HG03575 (cell line): ENCODE data around the gene MIGA2.
"Not testable (repeated sequence)": the region's sequence is repeated elsewhere in the genome, so short reads cannot be mapped to it uniquely, and the experiment has no call there.

Experiments used
- ATAC-seq: cut with Tn5 transposase; IDR thresholded peaks from one replicate; pipeline ENCODE4 v1.9.1; 2021; ENCODE audit not compliant: unreplicated experiment, insufficient number of reproducible peaks, low FRiP score; ENCODE audit errors: extremely low read depth

The MIGA2 gene

DNA sequence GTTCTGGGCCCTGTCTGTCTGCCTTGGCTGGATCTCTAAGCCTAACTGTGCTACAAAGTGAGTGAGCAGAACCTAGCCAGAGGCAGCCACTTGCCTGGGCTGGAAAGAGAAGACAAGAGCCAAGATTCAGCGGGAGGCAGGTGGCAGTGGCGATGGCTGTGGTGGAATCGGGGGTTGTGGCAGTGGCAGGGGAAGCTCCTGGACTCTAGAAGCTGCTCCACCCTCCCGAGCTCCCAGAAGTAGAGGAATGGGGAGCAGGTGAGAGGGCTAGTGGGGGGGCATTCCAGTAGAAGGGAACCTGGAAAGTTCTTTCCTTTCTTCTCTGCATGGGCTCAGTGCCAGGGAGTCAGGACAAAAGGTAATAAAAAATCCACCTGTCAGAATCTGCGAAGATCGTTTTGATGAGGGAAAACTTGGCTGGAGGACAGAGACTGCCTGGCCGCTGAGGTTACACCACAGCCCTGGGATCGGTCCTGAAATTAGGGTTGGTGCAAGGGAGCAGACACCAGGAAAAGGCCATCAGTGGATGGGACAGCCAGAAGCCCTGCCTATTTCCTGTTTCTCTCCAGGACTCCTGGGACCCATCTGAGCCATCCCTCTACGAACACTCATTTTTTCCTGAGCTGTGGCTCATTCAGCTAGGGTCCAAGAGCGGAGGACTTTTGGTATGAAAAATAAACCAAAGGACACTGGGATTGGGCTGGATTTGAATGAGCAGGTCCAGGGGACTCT, 72.5 kb downstream of the MIGA2 start:
- ATAC-seq = no peak

DNA sequence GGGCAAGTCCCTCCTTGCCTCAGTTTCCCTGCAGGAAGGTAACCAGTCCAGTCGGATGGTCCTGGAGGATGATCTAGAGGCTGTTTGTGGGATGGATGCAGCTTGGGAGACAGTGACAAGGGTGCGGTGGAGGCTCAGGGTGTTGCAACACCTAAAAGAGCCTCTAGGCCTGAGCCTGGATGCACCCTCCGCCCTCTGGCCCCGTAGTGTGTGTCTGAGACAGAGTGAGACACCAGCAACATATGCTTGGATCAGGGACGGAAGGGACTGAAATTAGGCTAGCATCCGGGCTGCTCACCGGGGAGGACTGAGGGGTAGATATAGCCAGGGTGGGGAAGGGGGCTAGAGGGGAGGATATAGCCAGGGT, 73.1 kb downstream of the MIGA2 start:
- no peak for ATAC-seq

DNA sequence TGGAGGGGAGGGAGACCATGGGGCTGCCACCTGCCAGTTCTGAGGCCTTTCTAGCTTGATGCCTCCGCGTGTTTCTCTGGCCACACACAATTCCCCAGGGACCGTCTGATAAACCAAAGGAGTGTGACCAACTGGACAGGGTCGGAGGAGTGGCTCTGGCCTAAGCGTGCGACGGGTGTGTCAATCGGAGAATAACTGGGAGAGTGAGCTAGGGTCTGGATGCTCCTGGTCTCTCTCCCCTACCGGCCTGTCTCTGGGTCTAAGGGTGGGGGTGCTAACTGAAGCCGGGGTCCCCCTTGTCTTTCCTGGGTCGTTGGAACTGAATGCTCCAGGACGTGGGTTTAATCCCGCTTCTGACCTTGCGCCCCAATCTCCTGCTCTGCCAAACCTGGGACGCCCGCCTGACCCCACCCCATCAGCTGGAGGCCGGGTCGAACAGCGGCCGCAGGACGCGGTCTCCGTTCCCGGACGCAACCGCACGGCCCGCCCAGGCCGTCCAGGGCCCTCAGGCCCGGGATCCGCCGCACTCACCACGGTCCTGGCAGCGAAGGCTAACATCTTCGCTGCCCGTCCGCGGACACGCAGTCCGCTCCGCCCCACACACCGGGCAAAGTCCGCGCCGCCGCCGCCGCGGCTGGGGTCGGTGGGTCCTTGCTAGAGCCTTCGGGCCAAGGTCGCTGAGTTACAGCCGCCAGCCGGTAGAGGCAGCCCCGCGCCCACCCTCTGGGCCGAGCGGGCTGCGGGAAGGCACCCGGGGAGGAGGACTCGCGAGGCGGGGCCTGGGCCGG, 73.7 kb downstream of the MIGA2 start:
- ATAC-seq = no peak

DNA sequence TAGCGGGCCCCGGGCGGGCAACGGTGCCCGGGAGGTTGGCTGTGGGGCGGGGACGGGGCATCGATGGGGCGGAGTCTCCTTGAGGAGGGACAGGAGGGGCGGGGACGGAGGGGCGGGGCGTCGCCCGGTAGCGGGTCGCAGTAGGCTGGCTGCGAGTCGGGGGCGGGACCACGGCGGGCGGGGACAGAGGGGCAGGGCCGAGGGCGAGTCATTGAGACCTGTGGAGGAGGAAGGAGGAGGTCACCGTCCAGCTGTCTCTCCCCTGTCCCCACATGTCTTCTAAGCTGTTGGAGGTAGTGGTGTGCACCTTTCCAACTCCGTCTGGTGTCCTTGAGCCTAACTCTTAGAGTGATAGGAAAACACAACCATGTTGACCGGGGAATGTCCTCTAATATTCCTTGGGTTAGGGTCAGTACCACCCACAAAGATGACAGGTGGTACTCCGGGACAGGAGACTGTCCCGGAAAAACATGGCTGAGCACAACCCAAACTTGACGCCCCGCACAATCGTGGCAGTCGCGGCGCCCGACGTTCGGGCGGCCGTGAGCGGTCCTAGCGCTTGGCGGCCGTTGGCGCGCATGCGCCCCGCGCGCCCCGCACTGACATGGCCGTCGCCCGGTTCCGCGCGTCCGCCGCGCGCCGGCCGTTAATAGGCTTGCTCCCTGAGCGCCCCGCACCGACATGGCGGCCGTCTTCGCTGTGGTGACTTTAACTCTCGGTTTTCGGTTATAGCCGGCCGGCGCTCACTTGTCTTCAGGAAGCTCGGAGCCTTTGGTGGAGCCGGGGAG, 74.5 kb downstream of the MIGA2 start, which contains the start of the genes CRAT and PTPA:
TSS of gene CRAT (minus strand) at position 54 of the 788 bp plus-strand sequence. CDS start 284 bp downstream, outside the sequence.
TSS of gene PTPA (plus strand) at position 676 of the 788 bp plus-strand sequence. CDS start 186 bp downstream, outside the sequence.
- no peak for ATAC-seq

DNA sequence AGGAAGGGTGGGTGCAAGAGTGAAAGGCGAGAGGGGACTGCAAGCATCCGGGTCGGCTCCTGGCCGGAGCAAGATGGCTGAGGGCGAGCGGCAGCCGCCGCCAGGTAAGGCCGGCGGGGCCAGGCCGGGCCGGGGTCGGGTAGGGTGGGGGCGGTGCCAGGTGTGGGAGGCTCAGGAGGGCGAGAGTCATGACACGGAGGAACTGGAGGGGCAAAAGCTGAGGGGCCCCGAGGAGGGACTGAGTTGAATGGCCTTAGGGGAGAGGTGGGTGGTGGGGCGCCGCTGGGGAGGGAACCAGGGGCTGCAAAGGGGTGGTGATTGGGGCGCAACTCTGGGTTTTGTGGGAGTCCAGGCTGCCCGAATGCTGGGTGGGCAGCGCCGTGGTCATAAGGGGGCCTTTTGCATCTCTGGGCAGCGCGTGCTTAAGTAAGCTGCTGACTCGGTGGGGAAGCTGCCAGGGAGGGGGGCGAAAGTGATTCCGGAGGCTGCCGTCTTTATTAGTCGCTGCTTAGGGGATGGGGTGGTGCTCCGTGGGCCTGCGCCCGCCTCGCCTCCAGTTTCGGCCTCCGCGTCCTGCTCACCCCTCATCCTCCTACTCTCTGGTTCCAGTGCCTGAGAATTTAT, 75.2 kb downstream of the MIGA2 start:
- no peak for ATAC-seq

DNA sequence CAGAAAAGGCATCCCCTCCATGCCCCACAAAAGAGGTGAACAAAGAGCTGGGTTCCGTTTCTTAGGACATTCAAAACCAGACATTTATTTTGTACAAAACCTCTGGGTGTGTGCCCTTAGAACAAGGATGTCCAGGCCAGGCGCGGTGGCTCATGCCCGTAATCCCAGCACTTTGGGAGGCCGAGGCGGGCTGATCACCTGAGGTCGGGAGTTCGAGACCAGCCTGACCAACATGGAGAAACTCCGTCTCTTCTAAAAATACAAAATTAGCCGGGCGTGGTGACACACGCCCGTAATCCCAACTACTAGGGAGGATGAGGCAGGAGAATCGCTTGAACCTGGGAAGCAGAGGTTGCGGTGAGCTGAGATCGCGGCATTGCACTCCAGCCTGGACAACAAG, 76.1 kb downstream of the MIGA2 start:
- not testable (repeated sequence) for ATAC-seq

DNA sequence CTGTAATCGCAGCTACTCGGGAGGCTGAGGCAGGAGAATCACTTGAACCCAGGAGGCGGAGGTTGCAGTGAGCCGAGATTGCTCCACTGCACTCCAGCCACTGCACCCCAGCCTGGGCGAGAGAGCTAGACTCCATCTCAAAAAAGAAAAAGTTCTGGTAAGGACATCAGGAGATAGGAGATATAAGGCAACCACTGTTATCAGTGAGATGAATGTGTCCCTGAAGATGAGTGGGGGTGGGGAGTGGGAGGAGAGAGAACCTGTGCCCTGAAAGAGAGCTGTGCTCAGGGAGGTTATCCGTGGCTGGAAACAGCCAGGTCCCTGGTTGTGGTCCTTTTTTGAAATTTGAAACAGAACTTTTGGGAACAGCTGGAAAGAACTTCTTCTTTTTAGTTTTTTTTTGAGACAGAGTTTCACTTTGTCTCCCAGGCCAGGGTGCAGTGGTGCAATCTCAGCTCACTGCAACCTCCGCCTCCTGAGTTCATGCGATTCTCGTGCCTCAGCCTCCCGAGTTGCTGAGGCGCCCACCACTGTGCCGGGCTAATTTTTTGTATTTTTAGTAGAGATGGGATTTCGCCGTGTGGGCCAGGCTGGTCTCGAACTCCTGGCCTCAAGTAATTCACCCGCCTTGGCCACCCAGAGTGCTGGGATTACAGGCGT, 77.3 kb downstream of the MIGA2 start:
- no peak for ATAC-seq

DNA sequence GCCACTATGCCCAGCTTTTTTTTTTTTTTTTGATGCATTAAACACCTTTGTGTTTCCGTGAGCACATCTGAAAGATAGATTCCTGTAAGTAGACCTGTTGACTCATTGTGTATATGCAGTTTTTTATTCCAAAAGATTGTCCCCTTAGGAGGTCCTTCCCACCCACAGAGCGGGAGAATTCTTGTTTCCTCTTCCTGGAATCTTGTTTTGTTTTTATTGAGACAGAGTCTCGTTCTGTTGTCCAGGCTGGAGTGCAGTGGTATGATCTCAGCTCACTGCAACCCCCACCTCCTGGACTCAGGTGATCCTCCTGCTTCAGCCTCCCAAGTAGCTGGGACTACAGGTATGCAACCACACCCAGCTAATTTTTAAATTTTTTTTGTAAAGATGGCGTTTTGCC, 82.4 kb downstream of the MIGA2 start:
- no peak for ATAC-seq

DNA sequence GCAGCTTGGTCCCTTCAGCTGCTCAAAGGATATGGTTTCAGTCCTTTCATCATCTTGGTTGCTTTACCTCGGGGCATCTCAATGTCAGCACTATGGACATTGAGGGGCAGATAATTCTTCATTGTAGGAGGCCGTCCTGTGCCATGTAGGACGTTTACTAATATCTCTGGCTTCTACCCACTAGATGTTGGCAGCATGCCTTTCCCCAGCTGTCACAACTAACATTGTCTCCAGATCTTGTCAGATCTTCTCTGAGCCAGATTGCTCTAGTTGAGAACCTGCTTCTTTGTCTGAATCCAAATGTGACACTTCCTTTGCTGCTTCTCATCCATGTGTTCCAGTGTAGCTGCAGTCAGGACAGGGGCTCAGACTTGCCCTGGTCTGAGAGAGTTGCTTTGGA, 85.1 kb downstream of the MIGA2 start:
- ATAC-seq = no peak
